Measurements from ENCODE around the gene SNX8.
"Not testable (repeated sequence)": the region's sequence is repeated elsewhere in the genome, so short reads cannot be mapped to it uniquely, and the experiment has no call there.

SNX8 gene

GRCh38 chr7:2314209-2314955 lies at the start of gene SNX8:
SNX8 (minus strand) TSS chr7:2314441; CDS start chr7:2314421, 20 bp downstream.
- peak; percentile 94 to 97 for DNase-seq (ENCODE audit: low read depth in 1 of 2, low spot score in 1 of 2)

GRCh38 chr7:2362385-2363088 lies 48.3 kb upstream of the SNX8 start:
- DNase-seq (ENCODE audit: low read depth in 1 of 2, low spot score in 1 of 2): no peak

- no peak for DNase-seq (ENCODE audit: low read depth in 1 of 2, low spot score in 1 of 2)
Measured at GRCh38 chr7:2360796-2361195, 46.6 kb upstream of the SNX8 start.

- DNase-seq (ENCODE audit: low read depth in 1 of 2, low spot score in 1 of 2): no peak
Measured at GRCh38 chr7:2359610-2360009, 45.4 kb upstream of the SNX8 start.

GRCh38 chr7:2358968-2359527 lies 44.8 kb upstream of the SNX8 start:
- no peak for DNase-seq (ENCODE audit: low read depth in 1 of 2, low spot score in 1 of 2)

GRCh38 chr7:2357571-2357970 lies 43.3 kb upstream of the SNX8 start:
- no peak for DNase-seq (ENCODE audit: low read depth in 1 of 2, low spot score in 1 of 2)

GRCh38 chr7:2357165-2357564 lies 42.9 kb upstream of the SNX8 start:
- no peak for DNase-seq (ENCODE audit: low read depth in 1 of 2, low spot score in 1 of 2)

GRCh38 chr7:2355705-2356008 lies 41.4 kb upstream of the SNX8 start:
- DNase-seq (ENCODE audit: low read depth in 1 of 2, low spot score in 1 of 2): no peak

- DNase-seq (ENCODE audit: low read depth in 1 of 2, low spot score in 1 of 2): no peak
Measured at GRCh38 chr7:2354939-2355704, 40.9 kb upstream of the SNX8 start.

GRCh38 chr7:2354186-2354938 lies 40.1 kb upstream of the SNX8 start, which contains the start of gene EIF3B:
EIF3B (plus strand) TSS chr7:2354827; CDS start chr7:2354922, 95 bp downstream.
- DNase-seq (ENCODE audit: low read depth in 1 of 2, low spot score in 1 of 2): peak; percentile 78 to 82

GRCh38 chr7:2353936-2354185 lies 39.6 kb upstream of the SNX8 start:
- DNase-seq (ENCODE audit: low read depth in 1 of 2, low spot score in 1 of 2): peak; percentile 83 to 87

- no peak for DNase-seq (ENCODE audit: low read depth in 1 of 2, low spot score in 1 of 2)
Measured at GRCh38 chr7:2353113-2353935, 39.1 kb upstream of the SNX8 start.

- no peak for DNase-seq (ENCODE audit: low read depth in 1 of 2, low spot score in 1 of 2)
Measured at GRCh38 chr7:2350861-2351260, 36.6 kb upstream of the SNX8 start.

GRCh38 chr7:2350055-2350454 lies 35.8 kb upstream of the SNX8 start:
- no peak for DNase-seq (ENCODE audit: low read depth in 1 of 2, low spot score in 1 of 2)

- not testable (repeated sequence) for DNase-seq (ENCODE audit: low read depth in 1 of 2, low spot score in 1 of 2)
Measured at GRCh38 chr7:2347351-2348063, 33.3 kb upstream of the SNX8 start.

- no peak for DNase-seq (ENCODE audit: low read depth in 1 of 2, low spot score in 1 of 2)
Measured at GRCh38 chr7:2336626-2337299, 22.5 kb upstream of the SNX8 start.

- DNase-seq (ENCODE audit: low read depth in 1 of 2, low spot score in 1 of 2): not testable (repeated sequence)
Measured at GRCh38 chr7:2332606-2333231, 18.5 kb upstream of the SNX8 start.

GRCh38 chr7:2331707-2332106 lies 17.5 kb upstream of the SNX8 start:
- DNase-seq (ENCODE audit: low read depth in 1 of 2, low spot score in 1 of 2): no peak

GRCh38 chr7:2330493-2330892 lies 16.3 kb upstream of the SNX8 start:
- DNase-seq (ENCODE audit: low read depth in 1 of 2, low spot score in 1 of 2): no peak
